ENCODE data around the gene CRYBA1.

The CRYBA1 gene

GRCh38 chr17:29283496-29283895, 36.8 kb downstream of the CRYBA1 start:
- peak; percentile 34 for DNase-seq (ENCODE audit: low spot score)

GRCh38 chr17:29283961-29284360, 37.3 kb downstream of the CRYBA1 start:
- DNase-seq (ENCODE audit: low spot score), result no peak

- no peak for DNase-seq (ENCODE audit: low spot score)
Observed at GRCh38 chr17:29289852-29290251, 43.2 kb downstream of the CRYBA1 start.

- peak; percentile 52 for DNase-seq (ENCODE audit: low spot score)
Observed at GRCh38 chr17:29291163-29291752, 44.6 kb downstream of the CRYBA1 start.

- DNase-seq (ENCODE audit: low spot score), result peak; percentile 84
Observed at GRCh38 chr17:29292071-29292991, 45.7 kb downstream of the CRYBA1 start.

- DNase-seq (ENCODE audit: low spot score), result peak; percentile 83
Observed at GRCh38 chr17:29292992-29293889, 46.6 kb downstream of the CRYBA1 start.

GRCh38 chr17:29293890-29294579, 47.4 kb downstream of the CRYBA1 start, which contains the start of gene NUFIP2:
NUFIP2 (minus strand) TSS chr17:29294148; CDS start chr17:29294059, 89 bp downstream.
- peak; percentile 99 for DNase-seq (ENCODE audit: low spot score)

- DNase-seq (ENCODE audit: low spot score), result peak; percentile 33
Observed at GRCh38 chr17:29294580-29294900, 47.9 kb downstream of the CRYBA1 start.

- DNase-seq (ENCODE audit: low spot score), result no peak
Observed at GRCh38 chr17:29295420-29295819, 48.8 kb downstream of the CRYBA1 start.

- no peak for DNase-seq (ENCODE audit: low spot score)
Observed at GRCh38 chr17:29299031-29299430, 52.4 kb downstream of the CRYBA1 start.

GRCh38 chr17:29303386-29303785, 56.7 kb downstream of the CRYBA1 start:
- DNase-seq (ENCODE audit: low spot score), result no peak
